ENCODE data around the gene NUP155. TPM values are rescaled to one million over a fixed set of nuclear protein-coding genes. Genes with fewer than 3 reads are reported as not detected.

Gene NUP155
- total and polyA plus RNA-seq, 2 experiments from 2014 or later: 24.3 to 94.6 TPM

GRCh38 chr5:37248421-37248969 lies 122.4 kb downstream of the NUP155 start:
- Histone ChIP-seq H3K4me1 (ENCODE audit: insufficient read depth) (peaks cover 8% of the 10 kb centered on the region), H2AFZ (peak overlapping the region; percentile 99), H3F3A (replicated peaks; ENCODE audit: low read depth) (peaks cover 22% of the 10 kb centered on the region), H3K79me2 (replicated peaks; ENCODE audit: insufficient read depth) (no peaks in the 10 kb centered on the region), H3K36me3 (ENCODE audit: insufficient read depth) (no peaks in the 10 kb centered on the region), H3K4me2 (peak overlapping the region; percentile 98), H3K9me2 (ENCODE audit: insufficient read depth) (no peaks in the 10 kb centered on the region), H3K4me3 (peak overlapping the region; percentile 88), H3K27ac (ENCODE audit: low read depth) (peak overlapping the region; percentile 79; the same call in 1 of the 2 replicates), H4K20me1 (replicated peaks; ENCODE audit: insufficient read depth) (no peaks in the 10 kb centered on the region), H3K27me3 (ENCODE audit: insufficient read depth) (no peaks in the 10 kb centered on the region)
- Mint-ChIP-seq H3K36me3 (ENCODE audit: low read depth) (no peaks in the 10 kb centered on the region), H3K4me3 (peak overlapping the region; percentile 71), H3K27ac (no peak overlapping the region), H3K27me3 (ENCODE audit: insufficient read depth, low read depth, poor library complexity) (peaks cover 8% of the 10 kb centered on the region), H3K9me3 (no peaks in the 10 kb centered on the region), H3K4me1 (no peaks in the 10 kb centered on the region; the same call in 1 of the 3 replicates)
- no peak for TF ChIP-seq ZNF331 (CRISPR knock-in tag; IDR thresholded peaks at IDR 0.05; ENCODE audit: low read depth)
- TF ChIP-seq NANOG (IDR thresholded peaks at IDR 0.05; ENCODE audit: borderline replicate concordance): no peak
- no peak for TF ChIP-seq ZNF462 (CRISPR knock-in tag; IDR thresholded peaks at IDR 0.05)
- no peak for TF ChIP-seq EZH2phosphoT487 (IDR thresholded peaks at IDR 0.05; ENCODE audit: unreplicated experiment)
- TF ChIP-seq REST (IDR thresholded peaks at IDR 0.05; ENCODE audit: unreplicated experiment): no peak
- TF ChIP-seq JUNB (IDR thresholded peaks at IDR 0.05; ENCODE audit: unreplicated experiment): no peak
- TF ChIP-seq POLR2AphosphoS5 (IDR thresholded peaks at IDR 0.05; ENCODE audit: low read depth): no peak
- TF ChIP-seq ZNF114 (CRISPR knock-in tag; IDR thresholded peaks at IDR 0.05): no peak
- no peak for ATAC-seq
- peak; percentile 32 for DNase-seq (ENCODE audit: low spot score)

Measured in GM23338 (cell line).